ENCODE results near the gene CCSER1. TPM values are rescaled to one million over a fixed set of nuclear protein-coding genes. Genes with fewer than 3 reads are reported as not detected.

Gene CCSER1
- polyA plus RNA-seq, 1 experiment, result not detected

- TF ChIP-seq CTCF (IDR thresholded peaks at IDR 0.05; ENCODE audit: insufficient read depth, low read depth, low read length), result no peak
- H3K27me3 ChIP-seq (ENCODE audit: control insufficient read depth, insufficient read depth, low read length), result no peaks in the 10 kb centered on the region
- no peak overlapping the region for H3K4me3 ChIP-seq (ENCODE audit: low read depth, low read length)
- no peaks in the 10 kb centered on the region for H3K36me3 ChIP-seq (ENCODE audit: control insufficient read depth, insufficient read depth, low read length)
- DNase-seq (ENCODE audit: low read depth), result no peak
- CTCF ChIA-PET, result no interaction called here
- POLR2A ChIA-PET, result no interaction called here
These were observed 470.7 kb downstream of the CCSER1 start for GRCh38 chr4:90597927-90598326.

- no peak for TF ChIP-seq CTCF (IDR thresholded peaks at IDR 0.05; ENCODE audit: insufficient read depth, low read depth, low read length)
- ChIA-PET POLR2A (no interaction called here), CTCF (interaction anchor here (0.5 kb wide), 1 partner anchor 442 kb away, joined by 3 read pairs; no protein-coding TSS in a partner anchor)
- no peak overlapping the region for H3K4me3 ChIP-seq (ENCODE audit: low read depth, low read length)
- no peaks in the 10 kb centered on the region for H3K36me3 ChIP-seq (ENCODE audit: control insufficient read depth, insufficient read depth, low read length)
- DNase-seq (ENCODE audit: low read depth), result no peak
- H3K27me3 ChIP-seq (ENCODE audit: control insufficient read depth, insufficient read depth, low read length), result no peaks in the 10 kb centered on the region
These were observed 471.5 kb downstream of the CCSER1 start for GRCh38 chr4:90598741-90599140.

GRCh38 chr4:90602726-90603125, 475.5 kb downstream of the CCSER1 start:
- ChIA-PET CTCF (no interaction called here), POLR2A (no interaction called here)
- H3K36me3 ChIP-seq (ENCODE audit: control insufficient read depth, insufficient read depth, low read length), result no peaks in the 10 kb centered on the region
- no peak for TF ChIP-seq CTCF (IDR thresholded peaks at IDR 0.05; ENCODE audit: insufficient read depth, low read depth, low read length)
- no peaks in the 10 kb centered on the region for H3K27me3 ChIP-seq (ENCODE audit: control insufficient read depth, insufficient read depth, low read length)
- H3K4me3 ChIP-seq (ENCODE audit: low read depth, low read length), result no peak overlapping the region
- no peak for DNase-seq (ENCODE audit: low read depth)

- no peak for TF ChIP-seq CTCF (IDR thresholded peaks at IDR 0.05; ENCODE audit: insufficient read depth, low read depth, low read length)
- no peak for DNase-seq (ENCODE audit: low read depth)
- Histone ChIP-seq H3K4me3 (ENCODE audit: low read depth, low read length) (no peak overlapping the region), H3K27me3 (ENCODE audit: control insufficient read depth, insufficient read depth, low read length) (no peaks in the 10 kb centered on the region), H3K36me3 (ENCODE audit: control insufficient read depth, insufficient read depth, low read length) (no peaks in the 10 kb centered on the region)
- ChIA-PET CTCF (no interaction called here), POLR2A (no interaction called here)
These were observed 476.3 kb downstream of the CCSER1 start for GRCh38 chr4:90603540-90603939.

- no peaks in the 10 kb centered on the region for H3K36me3 ChIP-seq (ENCODE audit: control insufficient read depth, insufficient read depth, low read length)
- CTCF ChIA-PET, result no interaction called here
- TF ChIP-seq CTCF (IDR thresholded peaks at IDR 0.05; ENCODE audit: insufficient read depth, low read depth, low read length), result no peak
These were observed 479.6 kb downstream of the CCSER1 start for GRCh38 chr4:90606781-90607180.

More at GRCh38 chr4:90606781-90607180, 479.6 kb downstream of the CCSER1 start:
- H3K4me3 ChIP-seq (ENCODE audit: low read depth, low read length), result no peak overlapping the region
- no peaks in the 10 kb centered on the region for H3K27me3 ChIP-seq (ENCODE audit: control insufficient read depth, insufficient read depth, low read length)
- POLR2A ChIA-PET, result no interaction called here
- no peak for DNase-seq (ENCODE audit: low read depth)

Data from BJ (cell line).